IPS-15b (cell line): Measurements from ENCODE around the gene TMEM82.

Experiments used
- H3K27me3 ChIP-seq: one replicate; pipeline ENCODE4 v1.6.1; 2013; ENCODE audit warnings: low read length; ENCODE audit not compliant: control insufficient read depth, insufficient read depth
- H3K36me3 ChIP-seq: one replicate; pipeline ENCODE4 v1.6.1; 2013; ENCODE audit warnings: low read length; ENCODE audit not compliant: control insufficient read depth, insufficient read depth
- H3K4me1 ChIP-seq: one replicate; pipeline ENCODE4 v1.6.1; 2013; ENCODE audit warnings: mild to moderate bottlenecking, low read length; ENCODE audit not compliant: control insufficient read depth, insufficient read depth
- H3K4me3 ChIP-seq: one replicate; pipeline ENCODE4 v1.5.1; 2013; ENCODE audit warnings: low read depth, low read length
- H3K9ac ChIP-seq: one replicate; pipeline ENCODE4 v1.6.1; 2013; ENCODE audit warnings: low read depth, mild to moderate bottlenecking, low read length
- H3K9me3 ChIP-seq: one replicate; pipeline ENCODE4 v1.6.1; 2013; ENCODE audit warnings: mild to moderate bottlenecking, low read length; ENCODE audit not compliant: control insufficient read depth, insufficient read depth

Gene TMEM82

GRCh38 chr1:15731735-15732685 lies 10.3 kb upstream of the TMEM82 start:
- Histone ChIP-seq H3K36me3 (peaks cover 47% of the 10 kb centered on the region), H3K4me1 (no peaks in the 10 kb centered on the region), H3K27me3 (no peaks in the 10 kb centered on the region), H3K4me3 (no peak overlapping the region), H3K9ac (no peak overlapping the region), H3K9me3 (no peaks in the 10 kb centered on the region)

GRCh38 chr1:15732686-15733081 lies 9.6 kb upstream of the TMEM82 start:
- no peaks in the 10 kb centered on the region for H3K4me1 ChIP-seq
- H3K27me3 ChIP-seq: no peaks in the 10 kb centered on the region
- no peak overlapping the region for H3K9ac ChIP-seq
- H3K36me3 ChIP-seq: peaks cover 40% of the 10 kb centered on the region
- no peak overlapping the region for H3K4me3 ChIP-seq
- H3K9me3 ChIP-seq: no peaks in the 10 kb centered on the region

DNA sequence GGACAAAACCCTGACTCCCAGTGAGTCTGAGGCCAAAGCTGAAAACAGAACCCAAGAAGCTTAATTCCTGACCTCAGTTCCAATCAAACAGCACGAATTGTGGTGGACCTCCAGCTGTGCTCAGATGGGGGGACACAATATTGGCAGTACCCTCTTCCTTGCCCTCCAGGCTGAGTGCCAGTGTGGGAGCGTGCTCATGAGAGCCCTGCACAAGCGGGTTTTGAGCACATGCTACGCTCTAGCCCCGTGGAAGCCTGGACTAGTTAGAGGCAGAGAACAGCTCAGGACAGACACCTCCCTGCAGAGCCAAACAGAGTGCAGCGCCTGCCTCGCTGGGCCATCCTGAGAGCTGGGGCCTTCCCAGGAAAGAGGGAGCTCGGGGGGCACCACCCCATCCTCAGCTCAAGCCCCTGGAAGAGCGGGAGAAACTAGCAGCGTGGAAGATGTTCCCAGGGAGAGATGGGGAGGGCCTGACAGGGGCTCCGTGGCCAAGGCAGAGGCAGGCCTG lies 9.0 kb upstream of the TMEM82 start:
- Histone ChIP-seq H3K4me1 (no peaks in the 10 kb centered on the region), H3K9me3 (no peaks in the 10 kb centered on the region), H3K4me3 (no peak overlapping the region), H3K27me3 (no peaks in the 10 kb centered on the region), H3K36me3 (peaks cover 37% of the 10 kb centered on the region), H3K9ac (no peak overlapping the region)

DNA sequence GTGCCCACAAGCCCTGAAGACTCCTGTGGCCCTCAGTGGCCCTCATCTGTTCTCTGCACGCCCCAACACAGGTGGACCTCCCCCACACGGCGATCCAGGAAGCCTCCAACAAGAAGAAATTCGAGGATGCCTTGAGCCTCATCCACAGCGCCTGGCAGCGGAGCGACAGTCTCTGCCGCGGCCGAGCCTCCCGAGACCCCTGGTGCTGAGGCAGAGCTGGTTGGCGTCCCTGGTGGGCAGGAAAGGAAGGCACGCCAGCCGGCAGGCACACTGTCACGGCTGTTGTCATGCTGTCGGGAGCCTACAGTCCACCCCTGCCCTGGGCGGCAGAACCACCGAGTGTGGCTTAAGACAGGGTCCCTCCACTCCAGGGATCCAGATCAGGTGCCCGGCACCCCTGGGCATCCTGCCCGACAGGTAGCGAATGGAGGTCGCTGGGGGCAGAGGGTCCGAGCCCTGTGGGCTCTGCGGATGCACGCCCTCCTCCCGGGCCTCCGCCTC lies 8.5 kb upstream of the TMEM82 start:
- Histone ChIP-seq H3K27me3 (no peaks in the 10 kb centered on the region), H3K9ac (no peak overlapping the region), H3K4me3 (no peak overlapping the region), H3K36me3 (peaks cover 36% of the 10 kb centered on the region), H3K9me3 (no peaks in the 10 kb centered on the region), H3K4me1 (no peaks in the 10 kb centered on the region)

DNA sequence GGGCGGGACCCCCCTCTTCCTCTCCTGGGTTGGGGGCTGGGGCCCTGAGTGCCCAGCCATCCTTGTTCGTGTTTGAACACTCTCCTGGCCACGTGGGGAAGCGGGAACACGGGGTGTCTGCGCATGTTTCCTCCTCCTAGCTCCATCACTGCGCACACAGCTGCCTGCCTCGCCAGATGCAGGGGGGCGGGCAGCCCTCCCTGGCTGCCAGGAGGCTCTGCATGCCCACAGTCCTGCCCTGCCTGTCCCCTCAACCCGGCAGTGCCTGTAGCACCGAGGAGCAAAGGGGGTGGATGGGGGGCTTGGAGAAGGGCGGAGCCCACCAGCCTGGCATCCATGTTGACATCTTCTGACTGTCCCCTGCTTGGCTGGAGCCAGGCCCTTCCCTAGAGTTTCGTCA lies 8.0 kb upstream of the TMEM82 start:
- Histone ChIP-seq H3K36me3 (peaks cover 34% of the 10 kb centered on the region), H3K4me3 (no peak overlapping the region), H3K27me3 (no peaks in the 10 kb centered on the region), H3K9me3 (no peaks in the 10 kb centered on the region), H3K4me1 (no peaks in the 10 kb centered on the region), H3K9ac (no peak overlapping the region)

DNA sequence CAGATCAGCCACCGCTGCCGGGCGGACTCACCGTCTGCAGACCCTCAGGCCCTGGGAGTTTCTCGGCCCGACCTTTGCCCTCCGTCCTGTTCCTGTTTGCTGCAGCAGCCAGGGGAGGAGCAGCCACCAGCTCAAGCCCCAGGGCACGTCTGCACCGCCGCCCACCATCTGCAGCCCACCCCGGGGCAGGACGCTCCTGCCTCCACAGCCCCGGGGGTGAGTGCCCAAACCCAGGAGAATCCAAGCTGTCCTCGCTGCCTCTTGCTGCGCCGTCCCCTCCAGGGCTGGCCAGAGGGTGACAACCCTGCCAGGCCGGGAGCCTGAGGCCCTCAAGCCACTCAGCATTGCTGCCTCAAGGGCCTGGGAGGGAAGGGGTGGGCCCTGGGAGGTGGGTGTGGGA lies 7.4 kb upstream of the TMEM82 start:
- Histone ChIP-seq H3K9me3 (no peaks in the 10 kb centered on the region), H3K36me3 (peaks cover 36% of the 10 kb centered on the region), H3K4me1 (no peaks in the 10 kb centered on the region), H3K9ac (no peak overlapping the region), H3K4me3 (no peak overlapping the region), H3K27me3 (no peaks in the 10 kb centered on the region)

GRCh38 chr1:15735304-15736037 lies 6.8 kb upstream of the TMEM82 start:
- peaks cover 34% of the 10 kb centered on the region for H3K36me3 ChIP-seq
- H3K9me3 ChIP-seq: no peaks in the 10 kb centered on the region
- no peak overlapping the region for H3K9ac ChIP-seq
- no peaks in the 10 kb centered on the region for H3K27me3 ChIP-seq
- H3K4me3 ChIP-seq: no peak overlapping the region
- no peaks in the 10 kb centered on the region for H3K4me1 ChIP-seq

GRCh38 chr1:15736038-15736891 lies 6.0 kb upstream of the TMEM82 start, which contains the start of gene SLC25A34:
Gene SLC25A34, plus strand, starts transcription at chr1:15736258. Its CDS starts 228 bp downstream, at chr1:15736486.
- Histone ChIP-seq H3K27me3 (no peaks in the 10 kb centered on the region), H3K36me3 (peaks cover 26% of the 10 kb centered on the region), H3K4me1 (no peaks in the 10 kb centered on the region), H3K9ac (no peak within 1 kb of the TSS), H3K9me3 (no peaks in the 10 kb centered on the region), H3K4me3 (no peak within 1 kb of the TSS)

DNA sequence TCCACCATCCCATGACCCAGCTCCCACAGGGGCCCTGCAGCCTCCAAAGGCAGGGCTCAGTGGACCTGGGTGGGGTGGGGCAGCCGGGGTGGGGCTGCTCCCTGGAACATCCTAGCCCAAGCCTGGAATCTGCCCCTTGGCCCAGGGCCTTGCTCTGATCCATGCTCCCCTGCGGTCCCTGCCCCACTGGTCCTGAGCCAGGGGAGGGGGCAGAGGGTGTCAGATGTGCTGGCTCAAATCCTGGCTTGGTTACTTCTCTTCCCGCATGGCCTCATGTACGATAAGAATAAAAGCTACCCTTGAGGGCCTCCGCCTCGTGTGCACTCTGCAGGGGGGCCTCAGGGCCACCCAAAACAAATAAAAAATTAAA lies 5.4 kb upstream of the TMEM82 start:
- no peaks in the 10 kb centered on the region for H3K4me1 ChIP-seq
- no peak overlapping the region for H3K9ac ChIP-seq
- no peak overlapping the region for H3K4me3 ChIP-seq
- no peaks in the 10 kb centered on the region for H3K27me3 ChIP-seq
- no peaks in the 10 kb centered on the region for H3K9me3 ChIP-seq
- H3K36me3 ChIP-seq: peaks cover 21% of the 10 kb centered on the region

- Histone ChIP-seq H3K36me3 (peaks cover 15% of the 10 kb centered on the region), H3K27me3 (no peaks in the 10 kb centered on the region), H3K9me3 (no peaks in the 10 kb centered on the region), H3K4me1 (no peaks in the 10 kb centered on the region), H3K4me3 (no peak overlapping the region), H3K9ac (no peak overlapping the region)
Measured at GRCh38 chr1:15737324-15738319, 4.7 kb upstream of the TMEM82 start.
